Stomach (tissue), 9 donors: ENCODE measurements around the gene AKAP13. TPM values are rescaled to one million over a fixed set of nuclear protein-coding genes. Genes with fewer than 3 reads are reported as not detected.

Experiments used
- DNase-seq, 2 donors: peaks; one replicate each; pipeline versions ENCODE4 v3.0.0 to v3.0.0-alpha.2; 2013 to 2019
- H3K27ac ChIP-seq, 5 donors: fragments of 200-600 bp in 4 of 5; sonication (generic) in 4 of 5; one replicate each; pipeline ENCODE4 v1.5.1; 2013 to 2019; ENCODE audit warnings: mild to moderate bottlenecking in 1 of 5, moderate library complexity in 1 of 5
- H3K27me3 ChIP-seq, 3 donors: fragments of 200-600 bp; sonication (generic); one replicate each; pipeline ENCODE4 v1.5.1; 2017 to 2019; ENCODE audit warnings: mixed run types in 1 of 3
- H3K36me3 ChIP-seq, 4 donors: fragments of 200-600 bp; sonication (generic); 1 replicate in 3 of 4; 2 replicates in 1 of 4; pipeline ENCODE4 v1.5.1; 2016 to 2019
- H3K4me1 ChIP-seq, 4 donors: fragments of 200-600 bp; sonication (generic); one replicate each; pipeline ENCODE4 v1.5.1; 2016 to 2019
- H3K4me3 ChIP-seq, 4 donors: fragments of 200-600 bp; sonication (generic) in 3 of 4; one replicate each; pipeline ENCODE4 v1.5.1; 2016 to 2019; ENCODE audit warnings: mild to moderate bottlenecking in 1 of 4
- H3K9me3 ChIP-seq, 4 donors: fragments of 200-600 bp; sonication (generic); one replicate each; pipeline ENCODE4 v1.5.1; 2016 to 2019
- EP300 ChIP-seq: sonication (generic); formaldehyde crosslinking; IDR thresholded peaks from one replicate; pipeline ENCODE4 v1.6.1; 2017; ENCODE audit warnings: antibody characterized with exemption
- POLR2A ChIP-seq, 4 donors: fragments of 450-650 bp; IDR thresholded peaks; one replicate each; pipeline ENCODE4 v1.6.1; 2016; ENCODE audit warnings: antibody characterized with exemption in 4 of 4, control low read depth in 2 of 4, mild to moderate bottlenecking in 1 of 4, moderate library complexity in 1 of 4
- POLR2AphosphoS5 ChIP-seq, 3 donors: sonication (generic); formaldehyde crosslinking; IDR thresholded peaks; one replicate each; pipeline ENCODE4 v1.6.1; 2016; ENCODE audit warnings: antibody characterized with exemption in 3 of 3
- WGBS, 5 donors: extraction: QIAGEN DNeasy Blood & Tissue Kit in 3 of 5; methylation state at CpG; one replicate each; pipeline versions ENCODE4 v1.1.5 to v1.1.7; 2013 to 2018; 5-methylcytosine and 5-hydroxymethylcytosine counted together
- intact Hi-C: fragments of 100-400 bp; cut with DNase I; formaldehyde crosslinking; loops from one replicate; pipeline ENCODE4 v1.15.1; 2023; ENCODE audit warnings: low total_unique reads
- polyA plus RNA-seq, 3 donors: library from polyadenylated mRNA; stranded (reverse); fragments of 200-250 nt; gene quantifications; one replicate each; pipeline ENCODE4 v1.2.3, GENCODE V29; 2013
- total RNA-seq, 5 donors: library from RNA; depleted of rRNA; stranded (reverse); fragments of >200 nt; gene quantifications; one replicate each; pipeline versions ENCODE4 v1.1.0 to v1.2.3, GENCODE V29; 2014 to 2016
- TF ChIP-seq, protein P1 (sequence below), 7 experiments: fragments of 450-650 bp in 4 of 7; fragments of 200-600 bp in 3 of 7; sonication (generic) in 3 of 7; IDR thresholded peaks; one replicate each; pipeline ENCODE4 v1.5.1; 2016 to 2019; ENCODE audit warnings: antibody characterized with exemption in 7 of 7, control low read depth in 2 of 7, mild to moderate bottlenecking in 1 of 7
- donor health status: healthy with polysubstance abuse.
- donor health status: Bipolar disorder and iron deficiency.
- donor health status: healthy.

AKAP13 gene
- total and polyA plus RNA-seq, 8 donors = 33.1 to 395 (median 138) TPM

DNA sequence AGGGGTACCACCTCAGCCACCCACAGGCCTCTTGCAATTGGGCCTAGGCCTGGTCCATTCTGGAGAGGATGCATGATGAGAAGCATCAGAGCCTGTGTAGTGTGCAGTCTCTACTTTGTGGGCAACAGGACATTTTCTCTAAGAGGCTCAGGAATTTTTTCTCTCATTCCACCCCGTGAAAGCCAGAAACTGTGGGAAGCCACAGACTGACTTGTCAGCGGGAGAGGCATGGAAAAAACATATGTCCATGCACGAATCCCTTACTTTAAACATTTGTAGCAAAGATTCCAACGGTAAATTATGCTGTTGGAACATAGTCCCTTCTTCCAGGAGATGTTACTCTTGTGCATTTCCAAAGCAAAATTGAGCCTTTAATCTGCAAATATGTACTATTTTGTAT is 217.8 kb downstream of the AKAP13 start:
- Histone ChIP-seq H3K4me3 (no peak overlapping the region), H3K9me3 (no peaks in the 10 kb centered on the region), H3K4me1 (peaks cover 7 to 61% (median 34%) of the 10 kb centered on the region in 4 donors), H3K36me3 (peaks cover 0 to 52% (median 22%) of the 10 kb centered on the region in 4 donors), H3K27ac (peak overlapping the region; percentile 16 to 57 (median 35)), H3K27me3 (no peaks in the 10 kb centered on the region)
- peak in 1 of 2 donors; percentile 22 for DNase-seq
- 65 to 83% (median 75%) methylated on average over 4 of the region's 4 CpGs for WGBS, 5 donors
- TF ChIP-seq POLR2A (IDR thresholded peaks at IDR 0.05) = no peak
- no peak for TF ChIP-seq EP300
- TF ChIP-seq POLR2AphosphoS5 (IDR thresholded peaks at IDR 0.05) = no peak
- TF ChIP-seq, protein P1, sequence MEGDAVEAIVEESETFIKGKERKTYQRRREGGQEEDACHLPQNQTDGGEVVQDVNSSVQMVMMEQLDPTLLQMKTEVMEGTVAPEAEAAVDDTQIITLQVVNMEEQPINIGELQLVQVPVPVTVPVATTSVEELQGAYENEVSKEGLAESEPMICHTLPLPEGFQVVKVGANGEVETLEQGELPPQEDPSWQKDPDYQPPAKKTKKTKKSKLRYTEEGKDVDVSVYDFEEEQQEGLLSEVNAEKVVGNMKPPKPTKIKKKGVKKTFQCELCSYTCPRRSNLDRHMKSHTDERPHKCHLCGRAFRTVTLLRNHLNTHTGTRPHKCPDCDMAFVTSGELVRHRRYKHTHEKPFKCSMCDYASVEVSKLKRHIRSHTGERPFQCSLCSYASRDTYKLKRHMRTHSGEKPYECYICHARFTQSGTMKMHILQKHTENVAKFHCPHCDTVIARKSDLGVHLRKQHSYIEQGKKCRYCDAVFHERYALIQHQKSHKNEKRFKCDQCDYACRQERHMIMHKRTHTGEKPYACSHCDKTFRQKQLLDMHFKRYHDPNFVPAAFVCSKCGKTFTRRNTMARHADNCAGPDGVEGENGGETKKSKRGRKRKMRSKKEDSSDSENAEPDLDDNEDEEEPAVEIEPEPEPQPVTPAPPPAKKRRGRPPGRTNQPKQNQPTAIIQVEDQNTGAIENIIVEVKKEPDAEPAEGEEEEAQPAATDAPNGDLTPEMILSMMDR (IDR thresholded peaks at IDR 0.05) = no peak
- intact Hi-C loops = no loop called here

DNA sequence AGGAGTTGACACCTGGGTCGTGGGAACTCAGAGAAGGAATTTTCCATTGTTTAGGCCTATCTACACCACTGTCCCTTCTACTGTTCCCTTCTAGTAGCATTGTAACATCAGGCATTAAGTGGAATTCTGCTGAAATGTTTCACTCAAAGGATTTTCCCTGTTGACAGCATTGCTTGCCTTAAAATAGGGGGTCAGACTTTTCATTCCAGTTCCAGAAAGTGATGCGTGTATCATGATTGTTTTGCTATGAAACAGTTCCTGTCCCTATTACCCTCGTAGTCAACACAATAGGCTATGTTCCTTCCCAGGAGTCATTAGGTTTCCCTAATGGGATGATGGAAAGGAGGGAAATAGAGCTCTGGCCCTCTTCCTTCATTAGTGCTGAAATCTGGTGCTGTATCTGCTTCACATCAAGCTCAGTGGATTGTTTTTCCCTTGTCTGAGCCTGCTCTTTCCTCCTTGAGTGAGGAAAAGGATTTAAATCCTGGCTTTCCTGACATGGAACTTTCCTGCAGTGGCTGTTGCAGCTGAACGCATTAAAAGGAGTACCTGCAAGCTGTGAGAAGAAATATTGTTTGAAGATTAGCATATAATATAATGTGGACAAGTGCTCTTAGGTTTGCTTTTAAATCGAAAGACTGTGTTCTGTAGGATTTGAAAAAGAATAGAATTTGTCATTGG is 218.5 kb downstream of the AKAP13 start:
- TF ChIP-seq EP300 (no peak), POLR2AphosphoS5 (IDR thresholded peaks at IDR 0.05) (peak in 2 of 3 donors; percentile 17 to 45)
- peak overlapping the region in 4 of 5 donors; percentile 16 to 57 (median 46) for H3K27ac ChIP-seq
- DNase-seq = peak in 1 of 2 donors; percentile 65
- no peaks in the 10 kb centered on the region for H3K9me3 ChIP-seq
- peaks cover 0 to 58% (median 27%) of the 10 kb centered on the region in 4 donors for H3K36me3 ChIP-seq
- intact Hi-C loops = no loop called here
- H3K4me3 ChIP-seq = no peak overlapping the region
- peaks cover 7 to 54% (median 31%) of the 10 kb centered on the region in 4 donors for H3K4me1 ChIP-seq
- H3K27me3 ChIP-seq = no peaks in the 10 kb centered on the region
- WGBS, 5 donors = 63 to 83% (median 73%) methylated on average over 5 of the region's 5 CpGs

- Histone ChIP-seq H3K27ac (peak overlapping the region in 2 of 5 donors; percentile 39 to 53), H3K36me3 (peaks cover 0 to 66% (median 31%) of the 10 kb centered on the region in 4 donors), H3K4me1 (peaks cover 7 to 48% (median 26%) of the 10 kb centered on the region in 4 donors), H3K4me3 (no peak overlapping the region), H3K27me3 (no peaks in the 10 kb centered on the region), H3K9me3 (no peaks in the 10 kb centered on the region)
- intact Hi-C loops = no loop called here
- TF ChIP-seq POLR2A (IDR thresholded peaks at IDR 0.05) (no peak), POLR2AphosphoS5 (IDR thresholded peaks at IDR 0.05) (no peak), EP300 (no peak)
- TF ChIP-seq, protein P1 (IDR thresholded peaks at IDR 0.05) = no peak
- WGBS, 5 donors = 71 to 82% (median 75%) methylated on average over 2 of the region's 2 CpGs
- DNase-seq = no peak
Measured at GRCh38 chr15:85600001-85600400, 219.6 kb downstream of the AKAP13 start.

GRCh38 chr15:85603160-85603559 is 222.8 kb downstream of the AKAP13 start:
- WGBS, 5 donors = 93 to 100% (median 100%) methylated on average over 1 of the region's 1 CpG
- Histone ChIP-seq H3K4me1 (peaks cover 12 to 53% (median 33%) of the 10 kb centered on the region in 4 donors), H3K4me3 (no peak overlapping the region), H3K27ac (no peak overlapping the region), H3K36me3 (peaks cover 0 to 45% (median 22%) of the 10 kb centered on the region in 4 donors), H3K27me3 (no peaks in the 10 kb centered on the region), H3K9me3 (no peaks in the 10 kb centered on the region)
- no peak for DNase-seq
- TF ChIP-seq POLR2AphosphoS5 (IDR thresholded peaks at IDR 0.05) (no peak), POLR2A (IDR thresholded peaks at IDR 0.05) (no peak), EP300 (no peak)
- TF ChIP-seq, protein P1 (IDR thresholded peaks at IDR 0.05) = no peak
- intact Hi-C loops = no loop called here

- no peak for TF ChIP-seq POLR2AphosphoS5 (IDR thresholded peaks at IDR 0.05)
- TF ChIP-seq POLR2A (IDR thresholded peaks at IDR 0.05) = no peak
- TF ChIP-seq, protein P1 (IDR thresholded peaks at IDR 0.05) = no peak
- no peak for TF ChIP-seq EP300
- H3K4me3 ChIP-seq = no peak overlapping the region
- no peak overlapping the region for H3K27ac ChIP-seq
- intact Hi-C loops = no loop called here
- no peak for DNase-seq
- peaks cover 12 to 53% (median 32%) of the 10 kb centered on the region in 4 donors for H3K4me1 ChIP-seq
- peaks cover 0 to 40% (median 19%) of the 10 kb centered on the region in 4 donors for H3K36me3 ChIP-seq
- WGBS, 5 donors = 95 to 100% (median 98%) methylated on average over 2 of the region's 2 CpGs
- no peaks in the 10 kb centered on the region for H3K9me3 ChIP-seq
- no peaks in the 10 kb centered on the region for H3K27me3 ChIP-seq
Measured at GRCh38 chr15:85603703-85604102, 223.3 kb downstream of the AKAP13 start.
